Esophagus muscularis mucosa (tissue), 4 donors: ENCODE results near the gene LARP1B.

Source experiments
- EP300 ChIP-seq: sonication (generic); formaldehyde crosslinking; IDR thresholded peaks from one replicate; pipeline ENCODE4 v1.6.1; 2017; ENCODE audit warnings: antibody characterized with exemption
- POLR2A ChIP-seq: fragments of 450-650 bp; IDR thresholded peaks from one replicate; pipeline ENCODE4 v1.6.1; 2017; ENCODE audit warnings: antibody characterized with exemption, moderate library complexity, mild to moderate bottlenecking, low read depth
- POLR2AphosphoS5 ChIP-seq, 2 donors: sonication (generic); formaldehyde crosslinking; IDR thresholded peaks; one replicate each; pipeline ENCODE4 v1.6.1; 2017; ENCODE audit warnings: antibody characterized with exemption in 2 of 2
- TF ChIP-seq, protein P1 (sequence below), 3 experiments: fragments of 200-600 bp in 2 of 3; fragments of 450-650 bp in 1 of 3; sonication (generic) in 2 of 3; IDR thresholded peaks; one replicate each; pipeline ENCODE4 v1.5.1; 2017 to 2019; ENCODE audit warnings: antibody characterized with exemption in 3 of 3, mild to moderate bottlenecking in 2 of 3, moderate library complexity in 1 of 3

DNA sequence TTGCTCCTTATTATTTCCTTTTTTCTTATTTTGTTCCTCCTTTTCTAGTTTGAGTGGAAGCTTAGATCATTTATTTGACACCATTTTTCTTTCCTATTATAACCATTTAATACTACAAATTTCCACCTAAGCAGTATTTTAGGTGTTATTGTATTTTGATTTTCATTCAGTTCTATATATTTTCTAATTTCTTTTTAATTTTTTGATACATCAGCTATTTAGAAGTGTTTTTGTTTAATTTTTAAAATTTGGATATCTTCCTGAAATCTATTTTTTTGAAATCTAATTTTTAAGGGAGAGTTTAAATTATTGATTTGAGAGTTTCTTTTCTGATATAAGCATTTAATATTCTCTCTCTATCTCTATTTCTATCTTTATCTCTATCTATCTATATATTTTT is 108.1 kb downstream of the LARP1B start:
- TF ChIP-seq, protein P1, sequence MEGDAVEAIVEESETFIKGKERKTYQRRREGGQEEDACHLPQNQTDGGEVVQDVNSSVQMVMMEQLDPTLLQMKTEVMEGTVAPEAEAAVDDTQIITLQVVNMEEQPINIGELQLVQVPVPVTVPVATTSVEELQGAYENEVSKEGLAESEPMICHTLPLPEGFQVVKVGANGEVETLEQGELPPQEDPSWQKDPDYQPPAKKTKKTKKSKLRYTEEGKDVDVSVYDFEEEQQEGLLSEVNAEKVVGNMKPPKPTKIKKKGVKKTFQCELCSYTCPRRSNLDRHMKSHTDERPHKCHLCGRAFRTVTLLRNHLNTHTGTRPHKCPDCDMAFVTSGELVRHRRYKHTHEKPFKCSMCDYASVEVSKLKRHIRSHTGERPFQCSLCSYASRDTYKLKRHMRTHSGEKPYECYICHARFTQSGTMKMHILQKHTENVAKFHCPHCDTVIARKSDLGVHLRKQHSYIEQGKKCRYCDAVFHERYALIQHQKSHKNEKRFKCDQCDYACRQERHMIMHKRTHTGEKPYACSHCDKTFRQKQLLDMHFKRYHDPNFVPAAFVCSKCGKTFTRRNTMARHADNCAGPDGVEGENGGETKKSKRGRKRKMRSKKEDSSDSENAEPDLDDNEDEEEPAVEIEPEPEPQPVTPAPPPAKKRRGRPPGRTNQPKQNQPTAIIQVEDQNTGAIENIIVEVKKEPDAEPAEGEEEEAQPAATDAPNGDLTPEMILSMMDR (IDR thresholded peaks at IDR 0.05) = no peak
- TF ChIP-seq POLR2AphosphoS5 (IDR thresholded peaks at IDR 0.05) (no peak), EP300 (no peak), POLR2A (no peak)
